Activated CD8-positive, alpha-beta T cell treated with anti-CD3 and anti-CD28 coated beads for 36 hours (primary cell): ENCODE data around the gene SLX4IP. TPM values are rescaled to one million over a fixed set of nuclear protein-coding genes. Genes with fewer than 3 reads are reported as not detected.

Experiments used
- ATAC-seq: fragments of 200-7000 bp; cut with Tn5 transposase; one replicate; pipeline ENCODE4 v1.10.0; 2021; ENCODE audit warnings: mild to moderate bottlenecking, moderate library complexity
- CTCF ChIA-PET: fragments of 350-600 bp; sonication (Branson Sonifier 250); formaldehyde crosslinking; loops from one replicate; lab custom pipeline; 2021; ENCODE audit warnings: antibody characterized with exemption; lab: Charles Lee
- POLR2A ChIA-PET: fragments of 350-600 bp; sonication (Branson Sonifier 250); formaldehyde crosslinking; loops from one replicate; lab custom pipeline; 2021; ENCODE audit warnings: antibody characterized with exemption; lab: Charles Lee
- DNase-seq: peaks from one replicate; pipeline ENCODE4 v3.0.0-alpha.2; 2020
- H3K27ac Mint-ChIP-seq: one replicate; pipeline ENCODE4 v1.8.0; 2021; ENCODE audit warnings: mild to moderate bottlenecking, mixed read lengths
- H3K27me3 Mint-ChIP-seq: one replicate; pipeline ENCODE4 v1.8.0; 2021; ENCODE audit warnings: mixed read lengths
- H3K36me3 Mint-ChIP-seq: one replicate; pipeline ENCODE4 v1.8.0; 2021; ENCODE audit warnings: low read depth, mixed read lengths
- H3K4me1 Mint-ChIP-seq: one replicate; pipeline ENCODE4 v1.8.0; 2021; ENCODE audit warnings: low read depth, mixed read lengths
- H3K4me3 Mint-ChIP-seq: one replicate; pipeline ENCODE4 v1.8.0; 2021; ENCODE audit warnings: mild to moderate bottlenecking, moderate library complexity, mixed read lengths
- H3K9me3 Mint-ChIP-seq: one replicate; pipeline ENCODE4 v1.8.0; 2021; ENCODE audit warnings: mixed read lengths
- intact Hi-C: fragments of 100-400 bp; cut with micrococcal nuclease; formaldehyde crosslinking; loops from one replicate; pipeline ENCODE4 v1.10.0; 2022
- total RNA-seq, 2 experiments: library from RNA; stranded (reverse); gene quantifications; one replicate each; pipeline ENCODE4 v1.2.3, GENCODE V29; 2021
- TF ChIP-seq, protein P1 (sequence below): fragments of 200-600 bp; IDR thresholded peaks from one replicate; pipeline ENCODE4 v1.8.0; 2022; ENCODE audit warnings: antibody characterized with exemption, mild to moderate bottlenecking

SLX4IP gene
- total RNA-seq, 2 experiments from 2014 or later: 6.5 to 7.3 TPM

DNA sequence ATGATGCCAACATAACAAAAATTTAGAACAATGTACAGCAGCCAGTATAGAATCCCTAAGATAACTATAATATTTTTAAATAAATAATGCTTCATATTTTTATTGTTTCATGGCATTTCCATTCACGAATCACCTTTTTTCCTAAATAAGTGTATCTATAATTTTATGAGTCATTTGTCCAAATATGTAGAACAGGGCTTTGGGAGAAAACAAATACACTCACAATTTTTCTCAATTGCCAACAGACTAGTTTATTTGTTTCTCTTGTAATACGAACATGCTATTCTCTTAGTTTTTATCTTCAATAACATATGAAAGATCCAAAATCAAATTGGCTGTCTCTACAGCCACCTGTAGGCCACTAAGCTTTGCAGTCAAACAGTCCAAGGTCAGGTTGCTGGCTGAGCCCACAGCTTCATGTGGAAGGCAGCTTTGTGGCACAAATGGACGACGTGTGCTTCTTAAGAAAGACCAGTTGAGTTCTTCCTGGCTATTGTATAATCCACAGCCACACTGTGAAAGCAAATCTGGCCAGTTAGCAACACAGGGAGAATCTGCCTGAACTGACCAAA, 30.1 kb upstream of the SLX4IP start:
- intact Hi-C loops: no loop called here

DNA sequence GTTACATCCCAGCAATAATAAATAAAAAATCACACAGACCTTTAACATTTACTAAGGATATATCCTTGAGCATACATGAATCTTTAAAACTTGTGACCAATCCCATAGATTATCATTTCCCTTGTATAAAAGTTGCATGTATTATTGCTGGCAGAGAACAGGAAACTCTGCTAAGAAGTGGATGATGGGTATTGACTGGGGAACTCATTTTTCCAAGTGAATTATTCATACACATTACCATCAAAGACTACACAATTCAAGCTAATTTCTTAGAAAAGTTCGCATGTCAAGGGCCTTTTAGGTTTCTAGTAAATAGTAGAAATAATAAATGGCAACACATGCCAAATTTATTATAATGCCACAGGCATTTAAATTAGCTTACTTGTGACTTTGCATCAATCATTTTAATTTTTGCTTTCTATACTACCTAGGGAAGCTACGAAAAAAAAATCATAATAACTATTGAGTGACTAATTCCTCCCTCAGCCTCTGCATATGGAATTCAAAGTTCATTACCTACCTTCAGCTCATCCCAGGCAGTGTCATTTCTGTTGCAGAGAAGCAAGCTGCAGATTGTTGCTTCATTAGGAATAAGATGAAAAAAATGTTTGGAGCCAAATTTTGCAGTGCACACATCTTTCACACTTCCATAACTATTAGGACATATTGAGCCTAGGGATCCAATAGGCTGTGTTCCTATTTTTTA, 26.8 kb upstream of the SLX4IP start:
- Mint-ChIP-seq H3K9me3 (no peaks in the 10 kb centered on the region), H3K4me1 (peaks cover 3% of the 10 kb centered on the region), H3K27me3 (no peaks in the 10 kb centered on the region), H3K27ac (no peak overlapping the region), H3K36me3 (peaks cover 7% of the 10 kb centered on the region), H3K4me3 (no peak overlapping the region)
- CTCF ChIA-PET: interaction anchor here (1.7 kb wide), 1 partner anchor 19 kb away, joined by 7 read pairs; no protein-coding TSS in a partner anchor
- TF ChIP-seq, protein P1, sequence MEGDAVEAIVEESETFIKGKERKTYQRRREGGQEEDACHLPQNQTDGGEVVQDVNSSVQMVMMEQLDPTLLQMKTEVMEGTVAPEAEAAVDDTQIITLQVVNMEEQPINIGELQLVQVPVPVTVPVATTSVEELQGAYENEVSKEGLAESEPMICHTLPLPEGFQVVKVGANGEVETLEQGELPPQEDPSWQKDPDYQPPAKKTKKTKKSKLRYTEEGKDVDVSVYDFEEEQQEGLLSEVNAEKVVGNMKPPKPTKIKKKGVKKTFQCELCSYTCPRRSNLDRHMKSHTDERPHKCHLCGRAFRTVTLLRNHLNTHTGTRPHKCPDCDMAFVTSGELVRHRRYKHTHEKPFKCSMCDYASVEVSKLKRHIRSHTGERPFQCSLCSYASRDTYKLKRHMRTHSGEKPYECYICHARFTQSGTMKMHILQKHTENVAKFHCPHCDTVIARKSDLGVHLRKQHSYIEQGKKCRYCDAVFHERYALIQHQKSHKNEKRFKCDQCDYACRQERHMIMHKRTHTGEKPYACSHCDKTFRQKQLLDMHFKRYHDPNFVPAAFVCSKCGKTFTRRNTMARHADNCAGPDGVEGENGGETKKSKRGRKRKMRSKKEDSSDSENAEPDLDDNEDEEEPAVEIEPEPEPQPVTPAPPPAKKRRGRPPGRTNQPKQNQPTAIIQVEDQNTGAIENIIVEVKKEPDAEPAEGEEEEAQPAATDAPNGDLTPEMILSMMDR: no peak
- ATAC-seq (no peak), DNase-seq (no peak)
- intact Hi-C loops: no loop called here
- POLR2A ChIA-PET: no interaction called here

More for the DNA sequence above, 30.1 kb upstream of the SLX4IP start:
- H3K4me3 Mint-ChIP-seq: no peak overlapping the region
- no peaks in the 10 kb centered on the region for H3K9me3 Mint-ChIP-seq
- H3K36me3 Mint-ChIP-seq: peaks cover 2% of the 10 kb centered on the region
- POLR2A ChIA-PET: no interaction called here
- TF ChIP-seq, protein P1: no peak
- no peaks in the 10 kb centered on the region for H3K27me3 Mint-ChIP-seq
- peaks cover 5% of the 10 kb centered on the region for H3K4me1 Mint-ChIP-seq
- DNase-seq (no peak), ATAC-seq (no peak)
- CTCF ChIA-PET: no interaction called here
- H3K27ac Mint-ChIP-seq: no peak overlapping the region

DNA sequence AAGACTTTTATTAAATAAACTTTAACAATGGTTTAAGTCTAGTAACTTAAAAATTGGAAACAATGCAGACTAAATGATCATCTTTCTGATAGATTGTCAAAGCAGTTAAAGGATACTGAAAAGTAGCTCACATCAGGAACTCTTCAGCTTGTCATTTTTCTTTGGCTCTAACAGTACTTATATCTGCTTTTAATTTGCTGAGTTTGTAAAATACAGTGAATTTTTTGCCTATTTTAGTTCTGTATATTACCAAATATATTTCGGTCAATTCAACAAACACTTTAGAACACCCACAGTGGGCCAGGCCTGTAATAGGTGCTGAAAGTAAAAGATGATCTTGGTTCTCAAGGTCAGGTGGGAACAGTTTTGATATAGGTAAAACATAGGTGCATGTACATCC, 23.4 kb upstream of the SLX4IP start:
- peaks cover 14% of the 10 kb centered on the region for H3K36me3 Mint-ChIP-seq
- ChIA-PET CTCF (interaction anchor here (2.8 kb wide), 1 partner anchor 15 kb away, joined by 9 read pairs; no protein-coding TSS in a partner anchor), POLR2A (no interaction called here)
- intact Hi-C loops: no loop called here
- DNase-seq (no peak), ATAC-seq (no peak)
- no peaks in the 10 kb centered on the region for H3K9me3 Mint-ChIP-seq
- no peaks in the 10 kb centered on the region for H3K27me3 Mint-ChIP-seq
- no peak overlapping the region for H3K27ac Mint-ChIP-seq
- H3K4me3 Mint-ChIP-seq: no peak overlapping the region
- TF ChIP-seq, protein P1: no peak
- H3K4me1 Mint-ChIP-seq: peaks cover 4% of the 10 kb centered on the region

DNA sequence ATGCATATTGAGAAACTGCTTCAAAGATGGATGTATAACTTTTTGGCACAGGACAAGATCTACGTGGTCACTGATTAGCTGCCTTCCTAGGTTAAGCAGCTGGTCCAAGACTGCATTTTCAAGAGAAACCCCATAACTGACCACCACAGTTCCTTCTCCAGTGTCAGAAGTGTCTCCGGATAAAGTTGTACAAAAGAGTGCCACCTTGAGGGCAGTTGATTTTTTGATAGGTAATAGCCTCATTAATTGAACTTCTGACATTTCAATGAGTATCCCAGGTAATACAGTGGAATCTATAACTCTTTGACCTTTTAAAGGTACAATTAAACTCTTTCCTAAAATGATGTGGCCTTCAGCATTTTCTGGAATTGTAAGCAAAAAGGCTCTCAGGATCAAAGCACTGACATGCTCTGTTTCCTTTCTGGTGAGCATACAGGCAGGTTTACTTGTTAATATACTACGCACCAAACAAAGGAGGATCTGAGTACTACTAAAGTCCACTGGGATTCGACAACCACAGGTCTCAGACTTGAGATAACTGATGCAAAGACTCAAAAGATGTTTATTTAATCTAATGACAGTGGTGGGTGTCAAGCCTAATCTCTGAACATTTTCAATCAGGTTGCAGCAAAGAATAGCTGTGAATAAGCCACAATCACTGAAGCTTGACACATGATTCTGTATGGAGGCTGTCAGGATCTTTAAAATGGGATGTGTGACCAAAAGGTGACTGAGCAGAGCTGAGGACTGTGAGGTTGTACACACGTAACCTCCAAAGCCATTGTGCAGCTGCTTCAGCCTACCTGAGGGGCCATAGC, 22.3 kb upstream of the SLX4IP start:
- H3K27me3 Mint-ChIP-seq: no peaks in the 10 kb centered on the region
- ChIA-PET POLR2A (no interaction called here), CTCF (interaction anchor here (2.0 kb wide), 1 partner anchor 14 kb away, joined by 11 read pairs; no protein-coding TSS in a partner anchor)
- H3K27ac Mint-ChIP-seq: no peak overlapping the region
- intact Hi-C loops: no loop called here
- peaks cover 17% of the 10 kb centered on the region for H3K36me3 Mint-ChIP-seq
- no peak overlapping the region for H3K4me3 Mint-ChIP-seq
- no peak for ATAC-seq
- DNase-seq: no peak
- H3K4me1 Mint-ChIP-seq: peaks cover 4% of the 10 kb centered on the region
- TF ChIP-seq, protein P1: peak; percentile 23
- no peaks in the 10 kb centered on the region for H3K9me3 Mint-ChIP-seq
